HEK293 (cell line): ENCODE results near the gene GTPBP6.
A peak's percentile ranks its signal among the peaks of the same experiment; 100 is the strongest.

Experiments used
- CTCF ChIA-PET: fragments of 350-600 bp; formaldehyde crosslinking; extraction: SDS; loops from one replicate; lab custom pipeline; 2021; ENCODE audit warnings: antibody characterized with exemption; lab: Yijun Ruan, JAX
- POLR2A ChIA-PET: fragments of 300-600 bp; formaldehyde crosslinking; extraction: SDS; loops from one replicate; lab custom pipeline; 2020; ENCODE audit warnings: antibody characterized with exemption, inconsistent platforms; lab: Yijun Ruan, JAX
- H3K27ac ChIP-seq: fragments of 200-500 bp; sonication (Bioruptor generic); 2 replicates; pipeline ENCODE4 v1.5.1; 2014; ENCODE audit warnings: low read depth, low read length, control low read depth, inconsistent platforms; ENCODE audit errors: extremely low read depth
- H3K36me3 ChIP-seq, 2 experiments: fragments of 200-500 bp in 1 of 2; sonication (Bioruptor generic) in 1 of 2; 1 replicate in 1 of 2; 2 replicates in 1 of 2; pipeline ENCODE4 v1.5.1; 2014 to 2017; ENCODE audit warnings: inconsistent platforms in 2 of 2, low read length in 2 of 2; ENCODE audit not compliant: control insufficient read depth in 2 of 2, insufficient read depth in 1 of 2
- H3K4me1 ChIP-seq: fragments of 200-500 bp; sonication (Bioruptor generic); 2 replicates; pipeline ENCODE4 v1.5.1; 2014; ENCODE audit warnings: mild to moderate bottlenecking, low read length, inconsistent platforms; ENCODE audit not compliant: control insufficient read depth, insufficient read depth
- H3K4me3 ChIP-seq: 2 replicates; pipeline ENCODE4 v1.5.1; 2011; ENCODE audit warnings: low read depth, mild to moderate bottlenecking, control low read depth, low read length, moderate library complexity
- H3K9me3 ChIP-seq: fragments of 200-500 bp; sonication (Bioruptor generic); 2 replicates; pipeline ENCODE4 v1.5.1; 2014; ENCODE audit warnings: low read depth, low read length, inconsistent platforms; ENCODE audit not compliant: control insufficient read depth, insufficient read depth
- GLIS1 ChIP-seq: fragments of 450-650 bp; formaldehyde crosslinking; IDR thresholded peaks from 2 replicates; pipeline ENCODE4 v1.5.1; 2016; ENCODE audit warnings: missing biosample characterization, missing genetic modification characterization
- KLF16 ChIP-seq: fragments of 450-650 bp; formaldehyde crosslinking; IDR thresholded peaks from 2 replicates; pipeline ENCODE4 v1.5.1; 2017; ENCODE audit warnings: missing biosample characterization, missing genetic modification characterization
- KLF7 ChIP-seq: fragments of 450-650 bp; formaldehyde crosslinking; IDR thresholded peaks from 2 replicates; pipeline ENCODE4 v1.5.1; 2016; ENCODE audit warnings: missing biosample characterization, missing genetic modification characterization, borderline replicate concordance
- OSR2 ChIP-seq: fragments of 450-650 bp; formaldehyde crosslinking; IDR thresholded peaks from 2 replicates; pipeline ENCODE4 v1.5.1; 2016; ENCODE audit warnings: missing biosample characterization, missing genetic modification characterization
- RBAK ChIP-seq: fragments of 450-650 bp; formaldehyde crosslinking; IDR thresholded peaks from 2 replicates; pipeline ENCODE4 v1.5.1; 2016; ENCODE audit warnings: missing biosample characterization, missing genetic modification characterization
- REPIN1 ChIP-seq: fragments of 450-650 bp; formaldehyde crosslinking; IDR thresholded peaks from 2 replicates; pipeline ENCODE4 v1.5.1; 2017; ENCODE audit warnings: missing biosample characterization, missing genetic modification characterization, low read depth
- TCF7L2 ChIP-seq: IDR thresholded peaks from 2 replicates; pipeline ENCODE4 v1.6.1; 2011; ENCODE audit warnings: low read depth, mild to moderate bottlenecking, inconsistent platforms, low read length, moderate library complexity, borderline replicate concordance
- TRIM28 ChIP-seq: IDR thresholded peaks from 2 replicates; pipeline ENCODE4 v1.6.1; 2011; ENCODE audit warnings: low read length, control low read depth, borderline replicate concordance
- ZBTB20 ChIP-seq: fragments of 450-650 bp; formaldehyde crosslinking; IDR thresholded peaks from 2 replicates; pipeline ENCODE4 v1.5.1; 2016; ENCODE audit warnings: missing biosample characterization, missing genetic modification characterization
- ZBTB21 ChIP-seq: fragments of 450-650 bp; formaldehyde crosslinking; IDR thresholded peaks from 2 replicates; pipeline ENCODE4 v1.5.1; 2017; ENCODE audit warnings: missing biosample characterization, missing genetic modification characterization
- ZFP3 ChIP-seq: fragments of 450-650 bp; formaldehyde crosslinking; IDR thresholded peaks from 2 replicates; pipeline ENCODE4 v1.5.1; 2016; ENCODE audit warnings: low read depth, missing biosample characterization, missing genetic modification characterization
- ZFP69B ChIP-seq: fragments of 450-650 bp; formaldehyde crosslinking; IDR thresholded peaks from 2 replicates; pipeline ENCODE4 v1.5.1; 2016; ENCODE audit warnings: missing biosample characterization, missing genetic modification characterization
- ZNF239 ChIP-seq: fragments of 450-650 bp; formaldehyde crosslinking; IDR thresholded peaks from 2 replicates; pipeline ENCODE4 v1.5.1; 2016; ENCODE audit warnings: missing biosample characterization, missing genetic modification characterization
- ZNF311 ChIP-seq: fragments of 450-650 bp; formaldehyde crosslinking; IDR thresholded peaks from 2 replicates; pipeline ENCODE4 v1.5.1; 2017; ENCODE audit warnings: missing biosample characterization, missing genetic modification characterization, borderline replicate concordance
- ZNF335 ChIP-seq: fragments of 450-650 bp; formaldehyde crosslinking; conservative IDR thresholded peaks from 2 replicates; pipeline ENCODE4 v1.5.1; 2016; ENCODE audit warnings: missing biosample characterization, missing genetic modification characterization
- ZNF391 ChIP-seq: fragments of 450-650 bp; formaldehyde crosslinking; IDR thresholded peaks from 2 replicates; pipeline ENCODE4 v1.5.1; 2016; ENCODE audit warnings: low read depth, missing biosample characterization, missing genetic modification characterization, borderline replicate concordance
- ZNF398 ChIP-seq: fragments of 450-650 bp; formaldehyde crosslinking; IDR thresholded peaks from 2 replicates; pipeline ENCODE4 v1.5.1; 2017; ENCODE audit warnings: missing biosample characterization, missing genetic modification characterization
- ZNF423 ChIP-seq: fragments of 450-650 bp; formaldehyde crosslinking; IDR thresholded peaks from 2 replicates; pipeline ENCODE4 v1.5.1; 2016; ENCODE audit warnings: missing biosample characterization, missing genetic modification characterization
- ZNF426 ChIP-seq: fragments of 450-650 bp; formaldehyde crosslinking; IDR thresholded peaks from 2 replicates; pipeline ENCODE4 v1.5.1; 2017; ENCODE audit warnings: missing biosample characterization, missing genetic modification characterization, mild to moderate bottlenecking, inconsistent platforms, moderate library complexity
- ZNF514 ChIP-seq: fragments of 450-650 bp; formaldehyde crosslinking; IDR thresholded peaks from 2 replicates; pipeline ENCODE4 v1.5.1; 2016; ENCODE audit warnings: missing biosample characterization, missing genetic modification characterization
- ZNF555 ChIP-seq: fragments of 450-650 bp; formaldehyde crosslinking; conservative IDR thresholded peaks from 2 replicates; pipeline ENCODE4 v1.5.1; 2017; ENCODE audit warnings: missing biosample characterization, mild to moderate bottlenecking, missing genetic modification characterization, inconsistent platforms
- ZNF580 ChIP-seq: fragments of 450-650 bp; formaldehyde crosslinking; IDR thresholded peaks from 2 replicates; pipeline ENCODE4 v1.5.1; 2016; ENCODE audit warnings: missing biosample characterization, missing genetic modification characterization
- ZNF596 ChIP-seq: fragments of 450-650 bp; IDR thresholded peaks from 2 replicates; pipeline ENCODE4 v1.5.0; 2018; ENCODE audit warnings: missing biosample characterization, mild to moderate bottlenecking, missing genetic modification characterization, moderate library complexity
- ZNF623 ChIP-seq: fragments of 450-650 bp; formaldehyde crosslinking; IDR thresholded peaks from 2 replicates; pipeline ENCODE4 v1.5.1; 2016; ENCODE audit warnings: missing biosample characterization, missing genetic modification characterization
- ZNF639 ChIP-seq: fragments of 450-650 bp; formaldehyde crosslinking; IDR thresholded peaks from 2 replicates; pipeline ENCODE4 v1.5.1; 2016; ENCODE audit warnings: missing biosample characterization, missing genetic modification characterization
- ZNF660 ChIP-seq: fragments of 450-650 bp; IDR thresholded peaks from 2 replicates; pipeline ENCODE4 v1.5.1; 2018; ENCODE audit warnings: missing biosample characterization, mild to moderate bottlenecking, missing genetic modification characterization
- ZNF707 ChIP-seq: fragments of 450-650 bp; formaldehyde crosslinking; IDR thresholded peaks from 2 replicates; pipeline ENCODE4 v1.5.1; 2016; ENCODE audit warnings: missing biosample characterization, missing genetic modification characterization
- ZNF768 ChIP-seq: fragments of 450-650 bp; formaldehyde crosslinking; IDR thresholded peaks from 2 replicates; pipeline ENCODE4 v1.5.1; 2018; ENCODE audit warnings: missing biosample characterization, mild to moderate bottlenecking, missing genetic modification characterization
- TF ChIP-seq, protein P1 (sequence below): fragments of 450-650 bp; formaldehyde crosslinking; optimal IDR thresholded peaks from 2 replicates; pipeline ENCODE3; 2016; ENCODE audit warnings: missing biosample characterization, mild to moderate bottlenecking, missing genetic modification characterization
- TF ChIP-seq, protein P2 (sequence below): fragments of 450-650 bp; formaldehyde crosslinking; IDR thresholded peaks from 2 replicates; pipeline ENCODE4 v1.5.1; 2016; ENCODE audit warnings: missing biosample characterization, missing genetic modification characterization

The GTPBP6 gene

DNA sequence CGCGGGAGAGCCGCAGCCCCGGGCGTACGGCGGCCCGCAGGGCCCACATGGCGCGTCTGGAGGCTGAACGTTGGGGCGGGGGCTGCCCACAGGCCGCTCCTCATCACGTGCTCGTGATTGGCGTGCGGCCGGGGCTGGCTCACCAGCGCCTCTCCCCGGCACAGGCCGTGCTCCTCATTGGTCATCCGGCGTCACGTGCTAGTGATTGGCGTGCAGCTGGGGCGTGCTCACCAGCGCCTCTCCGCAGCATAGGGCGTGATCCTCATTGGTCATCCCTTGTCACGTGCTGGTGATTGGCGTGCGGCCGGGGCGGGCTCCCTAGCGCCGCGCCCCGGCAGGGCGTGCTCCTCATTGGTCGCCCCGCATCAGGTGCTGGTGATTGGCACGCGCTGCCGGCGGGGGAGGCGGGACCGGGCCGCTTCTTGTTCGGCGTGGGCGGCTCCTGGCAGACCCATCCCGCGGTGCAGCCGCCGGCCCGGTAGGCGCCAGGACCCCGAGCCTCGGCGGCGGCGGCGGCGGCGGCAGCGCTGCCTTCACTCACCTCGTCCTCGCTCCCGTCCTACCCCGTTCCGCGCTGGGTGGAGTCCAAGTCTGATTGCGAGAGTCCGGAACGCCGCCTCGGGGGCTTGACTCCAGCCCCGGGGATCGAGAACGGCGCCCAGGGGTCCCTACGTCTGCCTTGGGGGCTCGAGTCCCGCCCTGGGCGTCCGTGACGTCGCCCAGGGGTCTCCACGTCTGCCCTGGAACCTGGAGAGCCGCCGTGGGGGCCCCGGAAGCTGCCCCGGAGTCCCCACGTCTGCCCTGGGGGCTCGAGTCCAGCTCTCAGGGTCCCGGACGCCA, at the start of gene GTPBP6 (continued):
- TF ChIP-seq REPIN1 (no peak), ZNF707 (tag by site-specific recombination) (no peak), ZNF335 (tag by site-specific recombination) (no peak), ZNF596 (tag by site-specific recombination) (peak; percentile 21; the same call in 1 of the 2 replicates), ZNF623 (no peak)

DNA sequence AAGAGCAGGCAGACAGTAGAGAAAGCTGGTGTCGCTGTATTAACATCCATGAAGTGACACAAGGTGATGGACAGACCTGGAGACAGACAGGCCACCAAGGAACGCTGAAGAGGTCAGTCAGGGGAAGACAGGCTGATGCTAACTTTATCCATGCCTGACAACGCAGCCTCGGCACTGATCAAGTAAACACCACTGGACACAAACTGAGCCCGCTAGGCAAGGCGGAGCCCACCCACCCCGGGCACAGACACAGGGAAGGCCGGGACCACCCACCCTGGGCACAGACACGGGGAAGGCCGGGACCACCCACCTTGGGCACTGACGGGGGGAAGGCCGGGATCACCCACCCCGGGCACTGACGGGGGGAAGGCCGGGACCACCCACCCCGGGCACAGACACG, 49.3 kb upstream of the GTPBP6 start:
- ChIA-PET CTCF (no interaction called here), POLR2A (no interaction called here)
- TF ChIP-seq ZNF555 (no peak), OSR2 (no peak), ZNF768 (tag by site-specific recombination) (no peak), ZNF311 (tag by site-specific recombination) (no peak), ZBTB20 (tag by site-specific recombination) (no peak), GLIS1 (no peak), ZNF426 (tag by site-specific recombination) (no peak), REPIN1 (no peak), ZFP69B (tag by site-specific recombination) (no peak), KLF16 (no peak), ZNF639 (tag by site-specific recombination) (no peak), TCF7L2 (no peak), ZNF391 (tag by site-specific recombination) (no peak), TRIM28 (no peak), ZFP3 (tag by site-specific recombination) (no peak), ZNF514 (tag by site-specific recombination) (no peak), KLF7 (tag by site-specific recombination) (no peak), RBAK (no peak)
- TF ChIP-seq, protein P1, sequence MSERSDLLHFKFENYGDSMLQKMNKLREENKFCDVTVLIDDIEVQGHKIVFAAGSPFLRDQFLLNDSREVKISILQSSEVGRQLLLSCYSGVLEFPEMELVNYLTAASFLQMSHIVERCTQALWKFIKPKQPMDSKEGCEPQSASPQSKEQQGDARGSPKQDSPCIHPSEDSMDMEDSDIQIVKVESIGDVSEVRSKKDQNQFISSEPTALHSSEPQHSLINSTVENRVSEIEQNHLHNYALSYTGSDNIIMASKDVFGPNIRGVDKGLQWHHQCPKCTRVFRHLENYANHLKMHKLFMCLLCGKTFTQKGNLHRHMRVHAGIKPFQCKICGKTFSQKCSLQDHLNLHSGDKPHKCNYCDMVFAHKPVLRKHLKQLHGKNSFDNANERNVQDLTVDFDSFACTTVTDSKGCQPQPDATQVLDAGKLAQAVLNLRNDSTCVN (tag by site-specific recombination) = no peak
- Histone ChIP-seq H3K9me3 (no peaks in the 10 kb centered on the region), H3K4me3 (no peak overlapping the region), H3K27ac (no peak overlapping the region), H3K4me1 (no peaks in the 10 kb centered on the region), H3K36me3 (no peaks in the 10 kb centered on the region)

DNA sequence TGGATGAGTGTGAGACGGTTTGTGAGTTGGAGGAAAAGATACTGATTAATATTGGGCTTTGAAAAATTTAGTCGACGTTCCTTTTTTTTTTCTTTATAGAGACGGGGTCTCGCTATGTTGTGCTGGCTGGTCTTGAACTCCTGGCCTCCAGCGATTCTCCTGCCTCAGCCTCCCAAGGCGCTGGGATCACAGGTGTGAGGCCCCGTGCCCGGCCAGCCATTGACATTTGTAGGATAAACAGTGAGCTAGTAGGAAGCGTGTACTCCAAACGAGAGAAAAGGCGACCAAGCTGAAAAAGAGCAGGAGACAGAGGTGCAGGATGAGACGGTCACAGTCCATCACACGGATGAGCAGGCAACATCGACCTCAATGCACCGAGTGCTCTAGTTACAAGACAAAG, 48.8 kb upstream of the GTPBP6 start:
- Histone ChIP-seq H3K9me3 (no peaks in the 10 kb centered on the region), H3K36me3 (no peaks in the 10 kb centered on the region), H3K4me1 (no peaks in the 10 kb centered on the region), H3K4me3 (no peak overlapping the region), H3K27ac (no peak overlapping the region)
- POLR2A ChIA-PET = no interaction called here
- CTCF ChIA-PET = no interaction called here
- TF ChIP-seq ZFP3 (tag by site-specific recombination) (no peak), ZNF398 (tag by site-specific recombination) (no peak), ZNF423 (tag by site-specific recombination) (no peak), ZNF239 (no peak), ZNF660 (no peak), ZBTB21 (tag by site-specific recombination) (no peak), ZNF580 (tag by site-specific recombination) (no peak)
- TF ChIP-seq, protein P2, sequence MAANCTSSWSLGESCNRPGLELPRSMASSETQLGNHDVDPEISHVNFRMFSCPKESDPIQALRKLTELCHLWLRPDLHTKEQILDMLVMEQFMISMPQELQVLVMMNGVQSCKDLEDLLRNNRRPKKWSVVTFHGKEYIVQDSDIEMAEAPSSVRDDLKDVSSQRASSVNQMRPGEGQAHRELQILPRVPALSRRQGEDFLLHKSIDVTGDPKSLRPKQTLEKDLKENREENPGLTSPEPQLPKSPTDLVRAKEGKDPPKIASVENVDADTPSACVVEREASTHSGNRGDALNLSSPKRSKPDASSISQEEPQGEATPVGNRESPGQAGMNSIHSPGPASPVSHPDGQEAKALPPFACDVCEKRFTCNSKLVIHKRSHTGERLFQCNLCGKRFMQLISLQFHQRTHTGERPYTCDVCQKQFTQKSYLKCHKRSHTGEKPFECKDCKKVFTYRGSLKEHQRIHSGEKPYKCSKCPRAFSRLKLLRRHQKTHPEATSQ = no peak
